ENCODE results near the gene RPS6KA3.

DNA sequence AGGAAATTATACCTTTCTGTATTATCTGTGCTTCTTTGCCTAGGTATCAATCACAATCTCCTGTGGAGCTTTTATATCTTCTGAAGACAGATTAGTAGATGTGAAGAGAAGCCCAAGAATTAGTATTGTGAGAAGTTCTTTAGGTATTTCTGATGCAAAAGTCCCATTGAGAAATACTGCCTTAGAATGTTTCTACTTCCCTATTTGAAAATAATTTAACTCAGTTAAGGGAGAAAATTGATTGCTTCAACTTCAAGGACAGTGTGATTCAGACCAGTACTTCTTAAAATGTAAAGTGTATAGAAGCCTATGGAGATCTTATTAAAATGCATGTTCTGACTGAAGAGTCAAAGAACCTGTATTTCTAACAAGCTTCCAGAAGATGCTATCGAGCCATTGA, 134.0 kb downstream of the RPS6KA3 start:
- TF ChIP-seq, protein P1, sequence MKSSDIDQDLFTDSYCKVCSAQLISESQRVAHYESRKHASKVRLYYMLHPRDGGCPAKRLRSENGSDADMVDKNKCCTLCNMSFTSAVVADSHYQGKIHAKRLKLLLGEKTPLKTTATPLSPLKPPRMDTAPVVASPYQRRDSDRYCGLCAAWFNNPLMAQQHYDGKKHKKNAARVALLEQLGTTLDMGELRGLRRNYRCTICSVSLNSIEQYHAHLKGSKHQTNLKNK (CRISPR knock-in tag; IDR thresholded peaks at IDR 0.05), result no peak
- TF ChIP-seq, protein P2, sequence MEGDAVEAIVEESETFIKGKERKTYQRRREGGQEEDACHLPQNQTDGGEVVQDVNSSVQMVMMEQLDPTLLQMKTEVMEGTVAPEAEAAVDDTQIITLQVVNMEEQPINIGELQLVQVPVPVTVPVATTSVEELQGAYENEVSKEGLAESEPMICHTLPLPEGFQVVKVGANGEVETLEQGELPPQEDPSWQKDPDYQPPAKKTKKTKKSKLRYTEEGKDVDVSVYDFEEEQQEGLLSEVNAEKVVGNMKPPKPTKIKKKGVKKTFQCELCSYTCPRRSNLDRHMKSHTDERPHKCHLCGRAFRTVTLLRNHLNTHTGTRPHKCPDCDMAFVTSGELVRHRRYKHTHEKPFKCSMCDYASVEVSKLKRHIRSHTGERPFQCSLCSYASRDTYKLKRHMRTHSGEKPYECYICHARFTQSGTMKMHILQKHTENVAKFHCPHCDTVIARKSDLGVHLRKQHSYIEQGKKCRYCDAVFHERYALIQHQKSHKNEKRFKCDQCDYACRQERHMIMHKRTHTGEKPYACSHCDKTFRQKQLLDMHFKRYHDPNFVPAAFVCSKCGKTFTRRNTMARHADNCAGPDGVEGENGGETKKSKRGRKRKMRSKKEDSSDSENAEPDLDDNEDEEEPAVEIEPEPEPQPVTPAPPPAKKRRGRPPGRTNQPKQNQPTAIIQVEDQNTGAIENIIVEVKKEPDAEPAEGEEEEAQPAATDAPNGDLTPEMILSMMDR (IDR thresholded peaks at IDR 0.05), result no peak
- TF ChIP-seq SP1 (CRISPR knock-in tag; conservative IDR thresholded peaks at IDR 0.05) (no peak), KAT7 (CRISPR knock-in tag; IDR thresholded peaks at IDR 0.05; ENCODE audit: borderline replicate concordance) (no peak), ZNF532 (CRISPR knock-in tag; IDR thresholded peaks at IDR 0.05; ENCODE audit: borderline replicate concordance) (no peak), ZNF281 (CRISPR knock-in tag; IDR thresholded peaks at IDR 0.05) (no peak), ATF1 (CRISPR knock-in tag; IDR thresholded peaks at IDR 0.05) (no peak), NFYB (CRISPR knock-in tag; conservative IDR thresholded peaks at IDR 0.05; ENCODE audit: low read depth) (no peak)
